Activated naive CD4-positive, alpha-beta T cell treated with anti-CD3 and anti-CD28 coated beads, Interleukin-2, amount 50 U/mL, for 16 hours (primary cell): ENCODE measurements around the gene AUH.

Experiments
- DNase-seq: peaks from one replicate; pipeline ENCODE4 v3.0.0-alpha.2; 2020

The AUH gene

DNA sequence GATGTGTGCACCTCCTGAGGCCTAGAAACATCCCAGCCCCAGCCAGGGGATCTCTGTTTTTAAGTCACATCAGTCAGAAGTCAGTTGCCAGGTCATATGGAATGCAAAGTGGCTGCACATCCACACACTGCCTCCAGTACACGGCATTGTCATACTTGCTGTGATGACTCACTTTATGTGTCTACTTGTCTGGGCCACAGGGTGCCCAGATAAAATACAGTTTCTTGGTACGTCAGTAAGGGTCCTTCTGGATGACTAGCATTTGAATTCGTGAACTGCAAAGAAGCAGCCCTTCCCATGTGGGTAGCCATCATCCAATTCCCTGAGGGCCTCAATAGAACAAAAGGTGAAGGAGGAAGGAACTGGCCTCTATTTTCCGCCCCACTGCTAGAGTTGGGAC lies 27.7 kb downstream of the AUH start:
- DNase-seq = no peak

DNA sequence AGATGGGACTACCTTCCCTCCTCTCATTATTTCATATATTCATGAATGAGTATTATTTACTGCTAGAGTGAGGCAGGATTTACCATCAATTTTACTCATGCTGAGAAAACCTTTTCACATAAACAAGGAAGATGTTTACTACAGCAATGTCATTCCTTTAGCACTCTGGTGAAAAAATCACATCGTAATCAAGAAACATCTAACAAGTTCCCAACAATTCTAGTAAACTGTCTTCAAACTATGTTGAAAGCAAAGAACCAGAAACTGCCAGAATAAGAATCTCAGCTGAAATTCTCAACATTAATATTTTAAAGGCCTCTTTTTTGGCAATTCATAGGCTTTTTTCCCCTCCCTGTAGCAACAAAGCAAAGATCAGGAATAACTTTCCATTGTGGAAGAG lies 28.2 kb downstream of the AUH start:
- DNase-seq = no peak

DNA sequence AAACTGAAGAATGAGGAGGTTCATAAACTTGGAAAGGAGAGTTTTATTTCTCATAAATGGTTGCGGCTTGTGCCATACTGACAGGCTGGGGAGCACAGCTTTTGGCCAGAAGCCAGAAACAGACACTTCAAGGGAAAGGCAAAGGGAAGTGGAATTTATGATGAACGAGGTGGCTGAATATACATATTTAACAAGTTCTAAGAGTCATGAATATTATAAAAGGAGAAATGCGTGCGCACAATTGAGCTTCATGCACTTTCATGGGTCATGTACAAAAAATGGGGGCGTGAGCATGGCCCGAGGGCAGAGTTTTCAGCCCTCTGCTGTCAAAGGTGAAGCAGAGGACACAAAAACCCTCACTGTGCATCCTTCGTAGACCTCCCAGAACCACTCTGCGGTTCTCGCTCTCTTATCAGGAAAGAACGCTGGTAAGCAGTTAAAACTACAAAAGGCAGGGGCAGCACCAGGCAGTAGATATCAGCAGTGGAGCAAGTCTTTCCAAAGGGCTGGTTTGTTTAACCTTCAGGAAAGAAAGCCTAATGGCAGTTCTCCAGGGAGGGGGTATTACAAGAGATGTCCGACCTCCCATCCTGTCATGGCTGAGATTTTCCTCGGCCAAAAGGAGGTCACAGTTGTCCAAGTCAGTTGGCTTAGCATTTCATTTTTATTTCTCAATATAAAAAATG lies 29.0 kb downstream of the AUH start:
- DNase-seq = no peak

DNA sequence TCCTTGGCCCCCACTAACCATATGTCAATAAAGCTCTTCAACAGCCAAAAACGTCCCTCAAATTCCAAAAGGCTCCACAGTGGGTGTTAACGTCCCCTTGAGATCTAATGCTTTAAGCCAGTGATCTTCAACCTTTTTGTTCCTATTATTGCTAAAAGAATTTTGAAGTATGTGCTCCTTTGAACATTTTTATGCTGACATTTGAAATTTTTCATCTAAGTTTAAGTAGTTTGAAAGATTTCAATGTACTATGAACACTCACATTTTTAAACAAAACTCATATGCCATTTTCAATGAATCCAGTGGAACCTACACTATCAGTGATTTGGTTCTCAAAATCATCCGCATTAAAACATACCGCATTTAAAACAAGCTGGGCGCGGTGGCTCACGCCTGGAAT lies 29.9 kb downstream of the AUH start:
- no peak for DNase-seq

DNA sequence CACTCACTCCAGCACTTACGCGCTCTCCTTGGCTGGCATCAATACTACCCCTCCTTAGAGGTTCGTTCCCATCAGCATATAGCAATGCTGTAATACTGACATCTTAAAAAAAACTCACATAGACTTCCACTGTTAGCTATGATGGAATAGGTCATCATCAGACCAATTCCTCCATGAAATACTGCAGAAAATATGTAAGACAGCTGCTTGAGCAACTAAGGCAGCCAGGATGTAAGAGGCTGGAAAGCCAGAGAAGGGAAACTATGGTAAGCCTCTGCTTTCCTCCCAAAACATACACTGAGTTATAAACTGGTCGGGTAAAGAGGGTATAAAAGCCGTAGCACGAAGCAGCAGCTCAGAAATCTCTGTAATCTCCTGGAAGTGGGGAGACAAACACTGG lies 33.5 kb downstream of the AUH start:
- no peak for DNase-seq

DNA sequence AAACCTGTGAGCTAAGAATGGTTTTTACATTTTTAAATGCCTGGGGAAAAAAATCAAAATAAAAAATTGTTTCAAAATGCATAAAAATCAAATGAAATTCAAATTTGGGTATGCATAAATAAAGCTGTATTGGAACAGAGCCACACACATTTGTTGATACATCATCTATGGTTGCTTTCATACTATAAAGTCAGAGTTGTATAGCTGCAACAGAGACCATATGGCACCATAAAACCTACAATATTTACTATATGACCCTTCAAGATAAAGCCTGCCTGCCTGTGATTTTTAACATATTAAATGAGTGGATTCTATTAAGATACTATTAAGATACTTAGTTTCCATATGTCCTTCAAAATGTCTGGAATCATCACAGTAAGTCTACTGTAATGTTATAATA lies 40.0 kb downstream of the AUH start:
- DNase-seq = no peak

DNA sequence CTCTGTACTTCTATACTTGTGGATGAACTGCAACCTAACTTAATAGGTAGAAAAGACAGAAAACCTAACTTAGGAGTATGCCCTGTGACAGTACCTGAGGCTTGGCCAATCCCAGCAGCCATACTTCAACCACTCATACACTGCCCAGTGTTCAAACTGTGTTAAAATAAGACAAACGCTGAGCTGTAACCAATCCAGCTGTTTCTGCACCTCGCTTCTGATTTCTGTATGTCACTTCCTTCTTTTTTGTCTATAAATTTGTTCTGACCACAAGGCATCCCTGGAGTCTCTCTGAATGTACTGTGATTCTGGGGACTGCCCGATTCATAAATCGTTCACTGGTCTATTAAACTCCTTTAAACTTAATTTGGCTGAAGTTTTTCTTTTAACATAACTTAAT lies 41.4 kb downstream of the AUH start:
- DNase-seq = no peak

DNA sequence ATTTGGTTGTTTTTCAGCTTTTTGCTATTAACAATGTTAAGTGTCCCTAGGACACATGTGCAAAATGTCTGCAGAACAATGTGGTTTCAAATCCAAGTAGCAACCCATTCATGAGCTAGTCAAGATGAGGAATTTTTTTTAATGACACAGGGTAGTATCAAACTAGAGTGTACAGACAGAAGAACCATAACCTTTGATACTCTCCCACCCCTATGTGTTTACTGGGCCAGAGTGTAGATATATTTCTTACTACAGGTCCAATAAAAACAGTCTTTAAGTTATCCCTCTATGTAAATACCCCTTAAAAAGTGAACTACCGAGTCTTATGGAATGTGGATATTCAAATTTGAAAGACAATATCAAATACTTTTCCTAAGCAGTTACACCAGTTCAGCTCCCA lies 45.6 kb downstream of the AUH start:
- DNase-seq = no peak

DNA sequence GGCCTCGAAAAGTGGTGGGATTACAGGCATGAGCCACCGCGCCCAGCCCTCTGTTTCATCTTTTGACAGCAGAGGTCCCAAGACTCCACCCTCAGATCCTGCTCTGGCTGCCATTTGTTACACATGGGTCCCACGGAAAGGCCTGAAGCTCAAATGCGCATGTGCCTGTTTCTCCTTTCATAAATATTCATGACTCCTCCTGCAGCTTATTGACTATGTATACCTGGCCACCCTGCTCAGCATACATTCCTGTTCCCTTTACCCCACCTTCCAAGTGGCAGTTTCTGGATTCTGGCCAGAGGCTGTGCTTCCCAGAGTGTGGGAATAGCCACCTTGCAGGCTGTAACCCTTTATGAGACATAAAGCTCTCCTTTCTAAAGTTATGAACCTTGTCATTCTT lies 46.5 kb downstream of the AUH start:
- DNase-seq = no peak

DNA sequence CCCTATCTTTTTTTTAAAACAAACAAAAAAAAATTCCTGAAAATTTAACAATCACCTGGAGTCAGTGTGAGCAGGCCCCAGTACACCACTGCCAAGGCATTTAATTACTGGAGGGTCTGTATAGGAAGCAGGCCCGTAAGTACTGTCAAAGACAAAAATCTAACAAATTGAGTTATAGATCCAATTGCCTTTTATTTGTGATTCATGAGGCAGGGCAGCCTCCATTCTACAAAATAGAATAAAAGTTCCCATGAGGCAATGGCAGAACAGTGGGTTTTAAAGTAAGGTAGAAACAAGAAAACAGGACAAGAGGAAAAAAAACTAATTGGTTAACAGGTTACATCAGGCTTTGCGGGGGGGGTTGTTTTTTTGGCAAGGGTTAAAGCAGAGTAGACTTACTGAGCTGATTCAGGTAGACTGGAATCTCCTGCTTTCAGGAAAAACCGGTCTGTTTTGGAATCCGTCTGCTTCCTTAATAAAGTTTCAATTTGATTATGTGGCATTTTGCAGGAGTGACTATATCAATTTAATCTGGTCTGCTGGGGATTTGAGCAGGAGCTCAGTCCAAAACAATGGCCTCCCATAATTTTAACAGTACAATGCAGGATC lies 48.9 kb downstream of the AUH start:
- DNase-seq = no peak

DNA sequence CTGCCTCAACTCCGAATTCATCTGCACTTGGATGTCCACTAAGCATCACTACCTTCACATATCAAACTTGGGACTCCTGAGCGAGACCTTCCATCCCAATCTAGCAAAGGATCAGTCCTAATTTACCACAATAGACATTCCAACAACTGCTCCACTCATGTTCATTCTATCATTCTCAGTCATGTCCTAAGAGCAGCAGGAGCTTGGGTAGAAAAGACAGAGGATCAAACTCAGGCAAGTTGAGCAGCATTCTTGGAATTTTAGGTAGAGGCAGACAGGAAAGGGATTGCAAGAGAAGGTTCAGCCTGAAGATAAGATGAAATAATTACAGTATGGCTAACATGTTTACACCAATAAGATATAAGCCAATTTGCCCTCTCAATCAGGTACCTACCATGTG lies 51.7 kb downstream of the AUH start:
- no peak for DNase-seq

DNA sequence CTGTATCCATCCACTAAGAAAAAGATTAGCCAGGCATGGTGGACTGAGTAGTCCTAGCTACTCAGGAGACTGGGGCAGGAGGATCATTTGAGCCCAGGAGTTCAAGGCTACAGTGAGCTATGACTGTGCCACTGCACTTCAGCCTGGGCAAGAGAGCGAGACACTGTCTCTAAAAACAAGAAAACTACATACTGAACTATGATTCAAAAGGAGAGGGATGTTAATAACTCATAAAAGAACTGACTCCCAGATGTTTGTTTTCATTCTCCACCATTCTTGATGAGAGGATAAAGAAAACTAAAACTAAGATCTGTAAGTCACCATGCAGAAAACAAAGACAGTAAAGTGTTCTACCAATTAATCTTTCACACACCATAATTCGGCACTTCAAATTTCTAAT lies 53.5 kb downstream of the AUH start:
- no peak for DNase-seq

DNA sequence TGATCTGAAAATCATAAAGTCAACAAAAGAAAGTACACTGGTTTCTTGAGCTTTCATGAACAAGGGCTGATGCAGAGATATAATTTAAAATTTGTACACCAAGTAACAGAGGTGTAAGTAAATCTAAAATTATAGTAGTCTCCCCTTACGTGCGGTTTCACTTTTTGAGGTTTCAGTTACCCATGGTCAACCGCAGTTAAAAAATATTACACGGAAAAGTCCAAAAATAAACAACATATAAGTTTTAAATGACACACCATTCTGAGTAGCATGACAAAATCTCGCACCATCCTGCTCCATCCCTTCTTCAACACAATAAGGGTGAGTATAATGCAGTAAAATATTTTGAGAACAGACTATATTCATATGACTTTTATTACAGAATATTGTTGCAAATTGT lies 54.4 kb downstream of the AUH start:
- DNase-seq = no peak

DNA sequence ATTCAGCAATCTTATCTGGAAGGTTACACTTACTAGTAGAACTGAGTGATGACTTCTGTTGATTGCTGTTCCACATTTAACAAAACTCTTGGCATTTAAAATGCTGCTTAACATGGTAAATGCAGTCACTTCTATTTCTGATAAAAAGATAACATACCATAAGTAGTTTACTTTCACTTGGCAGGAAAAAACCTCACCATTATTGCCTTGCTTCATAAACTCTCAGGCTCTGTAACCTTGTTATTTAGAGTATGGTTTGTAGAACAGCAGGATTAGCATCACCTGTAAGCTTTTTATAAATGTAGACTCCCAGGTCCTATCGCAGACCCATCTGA lies 55.5 kb downstream of the AUH start:
- DNase-seq = no peak

DNA sequence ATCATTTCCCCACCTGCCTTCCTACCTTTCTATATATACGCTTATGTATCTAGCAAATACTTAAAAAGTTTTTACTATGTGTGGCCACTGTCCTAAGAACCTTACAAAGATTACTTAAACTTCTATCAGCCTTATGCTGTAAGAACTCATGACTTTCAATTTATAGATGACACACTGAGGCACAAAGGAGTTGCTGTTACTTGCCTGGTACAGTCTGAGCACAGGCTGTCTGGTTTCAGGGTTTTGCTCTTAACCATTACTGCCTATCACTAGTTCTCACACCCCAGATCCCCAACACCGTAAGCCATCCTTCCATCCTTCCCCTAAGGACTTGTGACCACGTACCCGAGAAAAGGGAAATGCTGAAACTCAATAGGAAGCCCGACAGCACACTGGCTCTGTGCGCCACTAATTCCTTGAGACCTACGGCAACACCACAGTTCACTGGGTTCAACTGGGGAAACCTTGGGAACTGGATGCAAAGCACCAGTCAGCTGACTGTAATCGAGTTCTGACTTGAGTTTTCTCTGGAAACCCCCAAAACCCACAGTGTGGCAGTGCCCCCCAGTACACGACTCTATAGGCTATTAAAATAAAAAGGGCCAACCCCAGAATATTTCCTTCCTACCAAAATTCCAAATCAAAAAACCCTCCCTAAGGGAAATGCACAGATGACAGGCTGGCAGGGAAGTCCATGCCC lies 56.0 kb downstream of the AUH start:
- DNase-seq = no peak

DNA sequence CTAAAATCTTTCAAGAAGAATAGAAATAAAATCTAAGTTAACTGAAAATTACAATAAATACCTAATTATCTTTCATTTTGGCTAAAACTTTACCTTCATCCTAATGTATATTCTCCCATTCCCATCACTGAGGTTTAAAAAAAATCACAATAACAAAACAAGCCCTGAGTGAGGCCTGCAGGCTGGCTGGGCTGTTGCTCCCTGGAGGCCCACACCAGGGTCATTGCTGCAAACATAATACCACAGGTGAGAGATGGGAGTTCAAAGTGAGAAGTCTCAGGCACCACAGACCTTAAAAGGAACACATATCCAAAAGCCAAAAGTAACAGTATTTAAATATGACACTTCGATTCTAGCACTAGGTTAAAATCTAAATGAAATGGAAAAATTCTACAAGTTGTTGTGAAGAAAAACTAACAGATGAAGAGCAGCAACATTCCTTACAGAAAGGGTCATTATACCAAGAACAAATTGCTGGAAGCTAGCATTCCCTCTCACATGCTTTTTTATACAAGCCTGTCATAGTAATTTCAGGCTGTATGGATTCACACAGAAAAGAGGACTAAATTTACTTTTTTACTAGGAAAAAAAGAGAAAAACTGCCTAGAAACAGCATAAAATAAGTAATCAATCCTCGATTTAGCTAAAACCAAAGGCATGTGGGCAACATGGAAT lies 57.8 kb downstream of the AUH start:
- DNase-seq = no peak

DNA sequence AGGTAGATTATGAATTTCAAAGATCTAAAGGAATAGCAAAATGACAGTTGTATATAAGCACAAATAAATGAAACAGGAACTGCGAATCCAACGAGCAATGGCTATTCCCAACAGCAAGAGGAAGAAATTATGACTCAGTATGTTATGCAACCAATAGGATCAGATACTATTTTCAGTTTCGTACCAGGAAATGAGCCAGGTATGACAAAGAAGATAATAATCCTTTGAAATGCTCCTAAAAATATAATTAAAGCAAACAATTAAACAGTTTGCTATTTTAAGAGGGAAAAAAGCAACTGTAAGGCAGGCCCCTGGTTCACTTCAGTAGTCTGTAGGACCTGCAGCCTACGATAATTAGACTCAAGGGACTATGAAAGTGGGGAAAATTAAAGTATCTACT lies 58.9 kb downstream of the AUH start:
- DNase-seq = no peak

DNA sequence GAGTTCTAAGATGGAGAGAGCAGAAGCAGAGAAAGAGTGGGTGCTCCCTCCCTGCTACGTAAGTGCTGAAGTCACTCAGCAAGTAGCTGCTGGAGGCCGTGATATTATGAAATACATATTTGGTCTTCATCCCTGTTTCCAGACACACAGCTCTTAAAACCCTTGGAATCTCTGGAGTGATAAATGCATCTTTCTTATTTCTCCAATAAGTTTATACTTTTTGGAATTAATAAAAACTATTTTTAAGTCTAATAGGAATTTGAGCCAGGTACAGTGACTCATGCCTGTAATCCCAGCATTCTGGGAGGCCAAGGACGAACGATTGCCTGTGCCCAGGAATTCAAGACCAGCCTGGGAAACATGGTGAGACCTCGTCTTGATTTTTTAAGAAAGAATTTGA lies 60.6 kb downstream of the AUH start:
- DNase-seq = no peak

DNA sequence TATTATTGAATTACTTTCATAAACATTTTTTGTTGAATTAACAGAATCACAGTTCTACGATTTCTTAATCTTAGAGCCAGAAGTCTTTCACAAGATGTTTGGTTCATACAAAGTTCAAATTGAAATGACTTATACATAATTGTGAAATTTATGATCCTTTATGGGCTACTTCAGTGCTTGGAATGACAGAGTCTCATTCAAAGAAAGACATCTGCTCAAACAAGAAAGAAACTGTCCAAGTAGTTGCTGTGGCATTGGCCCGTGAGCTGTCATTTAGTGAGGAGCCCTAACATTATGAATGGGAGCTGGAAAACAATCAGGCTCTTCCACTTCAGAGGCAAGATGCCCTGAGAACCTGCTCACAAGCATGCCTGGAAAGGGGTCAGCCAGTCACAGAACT lies 63.4 kb downstream of the AUH start:
- no peak for DNase-seq

DNA sequence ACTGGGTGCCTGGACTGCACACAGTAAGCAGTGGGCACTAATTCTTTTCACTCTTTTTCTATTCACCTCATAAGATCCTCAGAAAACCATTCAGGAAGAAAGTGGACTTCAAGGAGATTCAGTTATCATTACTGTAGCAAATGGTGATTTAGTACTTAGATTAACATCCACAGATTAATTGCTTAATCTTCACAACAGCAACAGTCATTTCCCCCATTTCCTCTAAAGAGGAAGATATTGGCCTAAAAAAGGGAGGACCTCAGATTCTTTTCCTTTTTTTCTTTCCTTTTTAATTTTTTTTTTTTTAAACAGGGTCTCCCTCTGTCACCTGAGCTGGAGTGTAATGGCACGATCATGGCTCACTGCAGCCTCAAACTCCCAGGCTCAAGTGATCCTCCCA lies 64.4 kb downstream of the AUH start:
- no peak for DNase-seq

DNA sequence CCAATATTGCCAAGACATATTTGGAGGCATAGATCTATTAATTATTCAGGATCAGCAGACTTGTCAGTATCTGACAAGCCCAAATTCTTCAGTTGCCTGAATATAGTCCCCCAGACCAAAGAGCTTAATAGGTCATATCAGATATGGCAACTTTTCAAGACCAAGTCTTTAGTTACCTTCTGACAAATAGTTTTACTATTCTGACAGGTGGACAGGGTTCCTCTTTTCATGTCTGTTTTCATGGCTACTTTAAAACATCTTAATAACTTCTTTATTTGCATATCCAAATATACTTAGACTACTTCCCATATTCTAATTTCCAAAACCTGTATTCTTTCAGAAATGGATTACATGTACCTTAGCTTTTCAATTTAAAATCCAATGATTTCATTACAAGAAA lies 65.4 kb downstream of the AUH start:
- no peak for DNase-seq

DNA sequence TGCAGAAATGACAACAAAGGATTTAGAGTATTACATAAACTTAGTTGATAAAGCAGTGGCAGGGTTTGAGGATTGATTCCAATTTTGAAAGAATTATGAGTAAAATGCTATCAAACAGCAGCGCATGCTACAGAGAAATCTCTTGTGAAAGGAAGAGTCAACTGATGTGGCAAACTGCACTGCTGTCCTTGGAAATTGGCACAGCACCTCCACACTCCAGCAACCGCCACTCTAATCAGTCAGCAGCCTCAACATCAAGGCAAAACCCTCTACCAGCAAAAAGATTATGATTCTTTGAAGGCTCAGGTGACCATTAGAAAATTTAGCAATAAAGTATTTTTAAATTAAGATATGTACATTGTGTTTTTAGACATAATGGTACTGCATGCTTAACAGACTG lies 66.4 kb downstream of the AUH start:
- DNase-seq = no peak

DNA sequence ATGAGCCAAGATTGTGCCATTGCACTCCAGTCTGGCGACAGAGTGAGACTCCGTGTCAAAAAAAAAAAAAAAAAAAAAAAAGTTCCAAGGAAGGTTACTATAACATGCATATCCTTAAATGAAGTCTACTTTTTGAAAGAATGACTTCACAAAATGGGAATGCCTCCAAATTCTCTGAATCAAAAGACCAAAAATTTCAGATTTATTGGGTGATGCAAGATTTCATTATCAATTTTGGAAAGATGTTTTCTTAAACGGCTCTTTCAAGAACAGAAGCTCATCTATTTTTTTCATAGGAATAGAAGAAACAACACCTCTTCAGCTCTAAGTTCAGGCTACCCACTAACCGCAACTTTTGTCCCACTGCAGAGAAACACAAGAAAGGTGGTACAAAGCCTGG lies 69.9 kb downstream of the AUH start:
- DNase-seq = no peak

DNA sequence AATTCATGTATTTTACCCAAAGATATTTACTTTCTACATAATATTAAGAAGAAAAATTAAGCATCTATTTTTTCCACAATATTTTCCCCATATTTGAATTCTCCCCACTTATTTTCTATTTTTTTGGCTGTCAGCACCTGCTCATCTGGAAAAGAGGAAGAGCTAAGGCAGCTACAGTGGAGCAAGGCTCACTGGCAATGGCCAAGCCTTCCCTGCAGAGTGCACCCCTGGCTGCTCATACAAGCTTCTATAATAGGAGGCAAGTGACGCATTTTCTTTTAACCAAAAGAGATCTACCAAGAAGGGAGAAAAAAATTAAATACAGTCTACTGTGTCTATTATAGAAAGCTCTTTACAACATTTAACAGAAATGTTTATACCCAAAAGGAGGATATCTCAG lies 72.5 kb downstream of the AUH start:
- DNase-seq = no peak
